CD1c-positive myeloid dendritic cell (primary cell): Measurements from ENCODE around the gene PLPP7.
A peak's percentile ranks its signal among the peaks of the same experiment; 100 is the strongest.
"Not testable (repeated sequence)": the region's sequence is repeated elsewhere in the genome, so short reads cannot be mapped to it uniquely, and the experiment has no call there.

Experiments used
- DNase-seq: peaks from one replicate; pipeline ENCODE4 v3.0.0-alpha.2; 2016; ENCODE audit errors: extremely low spot score

PLPP7 gene

GRCh38 chr9:131266266-131267229, 23.0 kb upstream of the PLPP7 start:
- no peak for DNase-seq

DNA sequence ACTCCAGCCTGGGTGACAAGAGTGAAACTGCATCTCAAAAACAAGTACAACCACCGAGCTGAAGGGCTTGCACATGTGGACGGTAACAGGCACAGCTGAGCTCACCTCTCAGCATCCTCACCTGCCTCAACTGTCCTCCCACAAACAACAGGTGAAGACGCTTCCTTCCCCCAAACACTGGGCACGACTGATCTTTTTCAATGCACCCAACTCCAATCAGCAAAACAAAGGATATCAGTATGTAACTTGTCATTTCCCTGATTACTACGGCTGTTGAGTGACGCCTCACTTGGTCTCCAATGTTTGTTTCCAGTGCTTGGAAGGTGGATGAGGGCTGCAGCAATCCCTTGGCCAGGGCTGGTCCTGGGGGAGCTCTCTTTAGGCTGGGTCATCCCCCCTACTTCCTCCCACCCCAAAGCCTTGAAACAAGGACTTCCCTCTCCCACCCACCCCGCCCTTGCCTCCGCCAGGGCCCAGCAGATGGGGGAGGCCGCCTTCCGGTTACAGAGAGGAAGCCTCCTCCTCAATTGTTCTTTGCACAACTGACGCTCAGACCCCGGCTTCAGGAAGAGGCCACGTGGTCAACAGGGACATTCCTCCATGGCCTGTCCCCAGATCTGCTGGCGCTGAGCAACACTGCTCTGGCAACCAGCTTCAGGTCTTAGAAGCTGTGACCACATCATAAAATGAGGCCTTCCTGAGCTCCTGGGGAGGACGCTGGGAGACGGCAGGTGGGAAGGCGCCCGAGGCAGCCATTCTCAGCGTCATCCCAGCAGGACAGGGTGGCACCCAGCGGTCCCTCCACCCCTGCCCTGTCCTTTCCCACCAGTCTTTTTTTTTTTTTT, 19.1 kb upstream of the PLPP7 start:
- peak; percentile 91 for DNase-seq

DNA sequence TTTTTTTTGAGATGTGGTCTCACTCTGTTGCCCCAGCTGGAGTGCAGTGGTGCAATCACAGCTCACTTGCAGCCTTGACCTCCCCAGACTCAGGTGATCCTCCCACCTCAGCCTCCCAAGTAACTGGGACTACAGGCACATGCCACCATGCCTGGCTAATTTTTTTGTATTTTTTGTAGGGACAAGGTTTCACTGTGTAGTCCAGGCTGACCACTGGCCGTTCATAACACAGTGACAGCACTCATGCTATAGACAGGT, 18.6 kb upstream of the PLPP7 start:
- not testable (repeated sequence) for DNase-seq

DNA sequence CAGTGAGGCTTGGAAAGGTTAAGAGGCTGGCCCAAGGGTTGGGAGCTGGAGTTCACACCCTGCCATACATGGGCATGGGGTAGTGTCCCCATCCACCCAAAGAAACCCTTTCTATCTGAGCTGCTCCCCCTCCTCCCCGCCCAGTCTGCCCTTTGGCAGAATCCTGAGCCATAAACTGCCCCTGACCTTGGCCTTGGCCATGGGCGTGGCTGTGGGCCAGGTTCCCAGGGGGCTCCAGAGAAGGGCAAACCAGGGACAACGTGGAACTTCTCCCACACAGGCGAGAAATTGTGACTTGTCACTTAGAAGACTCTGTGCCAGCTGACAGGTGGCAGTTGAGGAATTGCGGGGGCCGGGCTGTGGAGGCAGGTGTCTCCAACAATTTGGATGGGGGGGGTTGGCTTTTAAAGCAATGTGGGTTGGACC, 18.0 kb upstream of the PLPP7 start:
- no peak for DNase-seq

DNA sequence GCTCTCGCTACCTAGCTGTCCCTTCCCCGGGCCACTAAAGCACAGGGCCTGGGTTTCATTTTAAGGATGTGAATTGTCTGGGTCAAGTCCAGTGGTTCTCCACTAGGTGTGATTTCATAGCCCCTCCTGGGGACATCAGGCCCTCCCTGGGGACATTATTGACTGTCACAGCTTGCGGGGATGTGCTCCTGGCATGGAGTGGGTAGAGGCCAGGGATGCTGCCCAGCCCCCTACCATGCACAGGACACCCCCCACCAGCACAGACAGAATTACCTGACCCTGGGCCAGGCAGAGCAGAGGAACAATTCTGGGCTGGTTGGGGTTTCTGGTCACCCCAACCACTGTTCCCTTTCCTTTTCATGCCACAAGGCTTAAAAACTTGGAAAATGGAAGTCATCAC, 17.3 kb upstream of the PLPP7 start:
- DNase-seq = no peak

GRCh38 chr9:131273146-131273855, 16.2 kb upstream of the PLPP7 start:
- DNase-seq = peak; percentile 63

DNA sequence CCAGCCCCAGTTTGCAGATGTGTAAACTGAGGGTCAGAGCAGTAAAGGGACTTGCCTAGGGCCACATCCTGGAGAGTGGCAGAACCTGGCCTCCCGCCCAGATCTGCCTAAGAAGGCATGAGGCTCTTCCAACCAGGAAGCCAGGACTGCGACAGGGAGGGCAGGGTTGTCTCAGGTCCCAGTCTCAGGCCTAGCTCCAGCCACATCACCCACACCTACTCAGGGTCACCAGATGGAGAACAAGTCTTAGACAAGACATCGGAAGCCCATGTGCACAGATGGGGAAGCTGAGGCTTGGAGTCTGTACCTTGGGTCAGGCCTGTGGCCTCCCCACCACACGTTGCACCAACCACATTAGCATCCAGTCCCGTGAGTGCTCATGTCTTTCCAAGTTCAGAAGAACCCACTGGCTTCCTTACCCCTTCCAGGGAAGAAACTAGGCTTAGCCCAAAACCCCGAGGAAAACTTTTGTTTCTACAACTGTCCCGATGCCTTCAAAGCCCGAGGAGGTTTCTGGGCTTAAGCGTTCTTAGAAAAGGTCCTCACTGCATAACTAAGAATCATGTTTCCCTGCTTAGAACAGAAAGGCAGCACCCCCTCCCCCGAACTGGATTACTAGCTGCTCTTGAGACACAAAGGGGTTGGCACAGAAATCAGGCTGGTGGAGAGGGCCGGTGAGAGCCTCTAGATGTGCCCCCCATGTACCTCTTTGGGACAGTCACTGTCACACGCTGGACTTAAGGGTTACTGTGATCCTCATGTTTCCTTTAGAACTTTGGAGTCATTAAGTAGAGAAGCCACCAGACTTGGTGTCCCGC, 15.5 kb upstream of the PLPP7 start:
- DNase-seq = peak; percentile 72

- DNase-seq = peak; percentile 49
Observed at GRCh38 chr9:131274674-131275331, 14.7 kb upstream of the PLPP7 start.

- peak; percentile 31 for DNase-seq
Observed at GRCh38 chr9:131275332-131276093, 14.0 kb upstream of the PLPP7 start.

DNA sequence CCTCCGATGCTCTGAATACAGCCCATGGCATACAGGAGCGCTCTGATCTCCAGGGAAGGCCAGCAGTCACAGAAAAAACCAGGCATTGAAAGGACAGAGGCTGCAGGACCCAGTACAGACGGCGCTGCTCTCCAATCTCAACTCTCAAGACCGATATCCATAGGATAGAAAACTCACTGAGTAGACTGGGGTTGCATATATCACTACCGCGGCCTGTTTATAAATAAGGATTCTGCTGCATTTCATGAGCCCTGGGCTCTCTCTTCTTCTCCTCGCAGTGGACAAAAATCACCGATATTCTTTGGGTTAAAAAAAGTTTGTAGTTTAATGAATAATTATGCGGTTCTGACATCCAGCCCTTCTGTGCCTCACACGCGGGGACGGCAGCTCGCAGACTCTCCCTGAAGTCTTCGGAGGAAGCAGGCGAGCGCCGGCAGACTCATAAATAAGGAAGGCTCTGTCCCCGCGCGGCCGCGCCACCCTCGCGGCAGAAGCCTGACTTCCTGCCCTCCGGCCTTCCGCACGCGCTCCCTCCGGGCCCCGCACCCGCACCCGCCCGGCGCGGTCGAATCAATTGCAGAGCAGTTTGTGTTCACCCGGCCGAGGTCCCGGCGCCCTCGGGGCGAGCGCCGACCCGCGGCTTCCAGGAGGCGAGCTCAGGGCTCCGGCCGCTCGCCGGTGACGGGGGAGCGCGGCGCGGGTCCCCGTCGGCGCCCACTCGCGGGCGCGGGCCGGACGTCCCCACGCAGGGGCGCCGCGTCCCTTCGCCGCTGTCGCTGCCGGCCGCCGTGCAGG, 13.2 kb upstream of the PLPP7 start, which contains the start of gene FAM78A:
Gene FAM78A, minus strand, starts transcription at position 417 of the 795 bp plus-strand sequence. Its CDS starts 331 bp downstream, at position 86.
- DNase-seq = peak; percentile 78

GRCh38 chr9:131276891-131277286, 12.6 kb upstream of the PLPP7 start:
- DNase-seq = peak; percentile 65

GRCh38 chr9:131277287-131277909, 12.1 kb upstream of the PLPP7 start:
- peak; percentile 24 for DNase-seq

DNA sequence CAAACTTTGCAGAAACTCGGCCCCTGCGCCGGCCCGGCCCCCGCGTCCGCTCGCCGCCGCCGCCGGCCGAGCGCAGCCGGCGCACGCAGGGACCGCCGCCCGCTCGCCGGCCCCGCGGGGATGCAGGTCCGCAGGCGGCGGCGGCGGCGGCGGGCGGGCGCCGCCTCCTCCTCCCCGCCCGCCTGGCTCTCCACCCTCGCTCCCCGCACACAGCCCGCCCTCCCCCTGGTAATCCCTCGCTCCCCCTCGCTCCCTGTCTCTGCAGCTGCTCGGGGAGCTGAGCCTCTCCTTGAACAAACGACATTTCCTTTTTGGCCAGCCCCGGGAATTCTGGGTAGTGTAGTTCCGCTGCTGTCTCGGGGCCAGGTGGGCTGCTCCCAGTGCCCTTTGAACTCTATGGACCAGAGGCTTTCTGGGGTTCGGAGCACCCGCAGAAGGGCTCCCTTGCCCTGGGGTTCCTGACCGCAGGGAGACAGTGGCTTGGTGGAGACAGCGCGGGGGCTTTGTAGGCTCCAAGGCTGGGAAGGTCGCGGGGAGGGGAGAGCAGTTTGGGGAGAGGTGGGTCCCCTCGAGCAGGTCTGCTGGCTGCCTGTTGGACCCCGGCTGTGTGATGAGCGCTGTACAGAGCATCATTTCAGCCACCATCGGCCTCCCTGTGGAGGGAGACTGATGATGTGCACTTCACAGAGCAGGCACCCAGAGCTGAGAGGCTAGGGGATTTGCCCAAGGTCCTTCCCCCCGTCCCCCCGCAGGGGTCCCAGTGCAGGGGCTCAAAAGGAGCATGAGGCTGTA, 11.4 kb upstream of the PLPP7 start:
- DNase-seq = peak; percentile 69

GRCh38 chr9:131278702-131279111, 10.8 kb upstream of the PLPP7 start:
- no peak for DNase-seq

- DNase-seq = no peak
Observed at GRCh38 chr9:131279196-131279862, 10.2 kb upstream of the PLPP7 start.

DNA sequence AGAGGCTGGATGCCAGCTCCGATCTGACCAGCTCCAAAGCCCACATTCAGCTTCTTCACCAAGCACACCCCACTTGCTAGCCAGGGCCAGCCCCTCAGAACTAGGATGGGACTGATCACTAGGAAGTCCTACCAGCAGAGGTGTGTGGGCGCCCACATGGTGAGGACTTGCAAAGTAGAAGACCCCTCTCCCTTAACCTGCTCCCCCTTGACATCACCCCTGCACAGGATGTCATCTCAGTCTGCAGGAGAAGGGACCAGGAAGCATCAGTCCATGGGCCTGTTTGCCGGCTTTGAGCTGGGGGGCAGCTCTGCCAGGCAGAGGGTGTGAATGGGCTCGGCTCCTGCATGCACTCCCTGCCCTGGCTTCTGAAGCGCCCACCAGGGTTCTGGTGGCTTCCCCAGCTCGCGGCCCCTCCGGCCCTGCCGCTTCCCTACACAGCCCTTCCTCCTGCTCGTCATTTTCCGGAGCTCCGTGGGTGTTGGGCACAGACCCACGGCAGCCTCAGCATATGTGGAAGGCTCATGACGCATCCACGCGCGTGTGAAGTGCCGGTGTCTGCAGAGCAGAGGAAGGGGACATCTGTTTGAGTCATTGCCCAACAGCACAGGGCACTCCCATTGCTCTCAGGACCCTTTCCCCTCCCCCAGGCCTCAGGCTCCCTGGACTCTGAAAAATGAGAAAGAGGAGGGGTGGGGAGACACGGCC, 9.5 kb upstream of the PLPP7 start:
- peak; percentile 76 for DNase-seq

DNA sequence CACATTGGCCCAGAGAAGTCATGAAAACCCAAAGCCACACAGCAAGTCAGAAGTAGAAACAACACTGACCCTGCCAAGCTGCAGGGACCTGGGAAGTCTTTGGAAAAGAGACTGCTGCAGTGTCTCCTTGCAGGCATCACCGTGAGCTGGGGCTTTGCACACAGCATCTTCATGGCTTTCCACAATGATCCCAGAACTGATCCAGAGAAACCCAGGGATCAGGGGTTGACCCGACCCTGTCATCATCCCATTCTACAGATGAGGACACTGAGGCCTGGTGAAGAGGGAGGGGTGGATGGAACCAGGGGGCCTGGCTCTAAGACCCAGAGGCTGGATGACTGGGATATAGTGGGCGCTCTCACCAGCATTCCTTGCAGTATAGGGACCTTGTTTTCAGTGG, 8.9 kb upstream of the PLPP7 start:
- no peak for DNase-seq
